IMR-90 (cell line): ENCODE results near the gene CNP. TPM values are rescaled to one million over a fixed set of nuclear protein-coding genes. Genes with fewer than 3 reads are reported as not detected.

Experiments
- ATAC-seq: fragments of 200-7000 bp; cut with Tn5 transposase; 2 replicates; pipeline ENCODE4 v1.9.1; 2020; ENCODE audit warnings: low read depth, mild to moderate bottlenecking, moderate library complexity
- BruUV-seq: library from RNA; stranded (reverse); fragments of 400-500 nt; replicated peaks from 2 replicates; lab custom pipeline; 2021; lab: Mats Ljungman, UMichigan
- CTCF ChIA-PET: fragments of 300-600 bp; formaldehyde crosslinking; extraction: SDS; loops from one replicate; lab custom pipeline; 2021; ENCODE audit warnings: antibody characterized with exemption; lab: Yijun Ruan, JAX
- POLR2A ChIA-PET: fragments of 300-600 bp; sonication (Branson Sonifier 250); formaldehyde crosslinking; loops from one replicate; lab custom pipeline; 2022; ENCODE audit warnings: antibody characterized with exemption; ENCODE audit not compliant: unreplicated experiment; lab: Charles Lee
- DNase-seq: peaks from one replicate; pipeline ENCODE4 v3.0.0; 2013
- H2AFZ ChIP-seq: replicated peaks from 2 replicates; pipeline ENCODE3; 2013; ENCODE audit warnings: low read length, mild to moderate bottlenecking; ENCODE audit not compliant: poor library complexity
- H2AK5ac ChIP-seq: 2 replicates; pipeline ENCODE4 v1.6.1; 2013; ENCODE audit warnings: low read depth, low read length, inconsistent platforms
- H2AK9ac ChIP-seq: replicated peaks from 2 replicates; pipeline ENCODE3; 2013; ENCODE audit warnings: mild to moderate bottlenecking, low read depth, low read length, moderate library complexity; ENCODE audit not compliant: poor library complexity
- H2BK120ac ChIP-seq: 2 replicates; pipeline ENCODE4 v1.6.1; 2013; ENCODE audit warnings: low read depth, low read length, inconsistent platforms
- H2BK15ac ChIP-seq: 3 replicates; pipeline ENCODE4 v1.6.1; 2013; ENCODE audit warnings: low read depth, low read length, inconsistent platforms
- H2BK20ac ChIP-seq: 2 replicates; pipeline ENCODE4 v1.6.1; 2013; ENCODE audit warnings: low read depth, mild to moderate bottlenecking, inconsistent platforms, low read length, moderate library complexity
- H2BK5ac ChIP-seq: 2 replicates; pipeline ENCODE4 v1.6.1; 2013; ENCODE audit warnings: mild to moderate bottlenecking, low read depth, low read length, inconsistent platforms; ENCODE audit not compliant: poor library complexity, severe bottlenecking
- H3K14ac ChIP-seq: replicated peaks from 2 replicates; pipeline ENCODE4 v1.6.1; 2013; ENCODE audit warnings: low read depth, low read length, inconsistent platforms
- H3K18ac ChIP-seq: 2 replicates; pipeline ENCODE4 v1.6.1; 2013; ENCODE audit warnings: low read depth, low read length, control low read depth
- H3K23ac ChIP-seq: 2 replicates; pipeline ENCODE4 v1.6.1; 2013; ENCODE audit warnings: low read depth, low read length, inconsistent platforms
- H3K27ac ChIP-seq: 2 replicates; pipeline ENCODE4 v1.5.1; 2013; ENCODE audit warnings: mild to moderate bottlenecking, control low read depth, low read length; ENCODE audit not compliant: insufficient read depth
- H3K27me3 ChIP-seq: 2 replicates; pipeline ENCODE4 v1.6.1; 2013; ENCODE audit warnings: low read length; ENCODE audit not compliant: control insufficient read depth, insufficient read depth
- H3K36me3 ChIP-seq: 2 replicates; pipeline ENCODE4 v1.6.1; 2013; ENCODE audit warnings: low read length, mixed read lengths; ENCODE audit not compliant: control insufficient read depth, insufficient read depth
- H3K4ac ChIP-seq: 2 replicates; pipeline ENCODE4 v1.6.1; 2013; ENCODE audit warnings: low read depth, low read length, inconsistent platforms
- H3K4me1 ChIP-seq: 2 replicates; pipeline ENCODE4 v1.6.1; 2013; ENCODE audit warnings: low read length, mixed read lengths; ENCODE audit not compliant: control insufficient read depth, insufficient read depth
- H3K4me2 ChIP-seq: 2 replicates; pipeline ENCODE4 v1.6.1; 2013; ENCODE audit warnings: low read depth, mild to moderate bottlenecking, control low read depth, low read length, moderate library complexity
- H3K4me3 ChIP-seq: 2 replicates; pipeline ENCODE4 v1.5.1; 2013; ENCODE audit warnings: low read depth, mild to moderate bottlenecking, control low read depth, low read length, moderate library complexity; ENCODE audit not compliant: insufficient read depth
- H3K56ac ChIP-seq: 2 replicates; pipeline ENCODE4 v1.6.1; 2013; ENCODE audit warnings: low read length, inconsistent platforms; ENCODE audit not compliant: insufficient read depth; ENCODE audit errors: extremely low read depth
- H3K79me1 ChIP-seq, 2 experiments: 2 replicates each; pipeline ENCODE4 v1.6.1; 2013; ENCODE audit warnings: low read length in 2 of 2, inconsistent platforms in 1 of 2, low read depth in 1 of 2
- H3K9ac ChIP-seq: 2 replicates; pipeline ENCODE4 v1.6.1; 2013; ENCODE audit warnings: low read depth, low read length, control low read depth
- H3K9me1 ChIP-seq: 2 replicates; pipeline ENCODE4 v1.6.1; 2013; ENCODE audit warnings: low read length, inconsistent platforms; ENCODE audit not compliant: insufficient read depth
- H3K9me3 ChIP-seq: 2 replicates; pipeline ENCODE4 v1.6.1; 2013; ENCODE audit warnings: low read length; ENCODE audit not compliant: control insufficient read depth, insufficient read depth
- H4K20me1 ChIP-seq: 2 replicates; pipeline ENCODE4 v1.6.1; 2013; ENCODE audit warnings: low read length, inconsistent platforms; ENCODE audit not compliant: insufficient read depth
- H4K5ac ChIP-seq: 2 replicates; pipeline ENCODE4 v1.6.1; 2013; ENCODE audit warnings: mild to moderate bottlenecking, low read depth, low read length, control low read depth
- H4K8ac ChIP-seq, 2 experiments: 2 replicates each; pipeline ENCODE4 v1.6.1; 2013; ENCODE audit warnings: low read depth in 2 of 2, low read length in 2 of 2, control low read depth in 1 of 2, inconsistent platforms in 1 of 2
- H4K91ac ChIP-seq: 2 replicates; pipeline ENCODE4 v1.6.1; 2013; ENCODE audit warnings: low read depth, low read length, inconsistent platforms; ENCODE audit not compliant: insufficient read depth
- FOS ChIP-seq: fragments of 150-350 bp; IDR thresholded peaks from 2 replicates; pipeline ENCODE4 v1.6.1; 2016; ENCODE audit warnings: low read depth, low read length
- MAZ ChIP-seq: IDR thresholded peaks from 2 replicates; pipeline ENCODE4 v1.6.1; 2012; ENCODE audit warnings: low read depth, mild to moderate bottlenecking, low read length, improper control_type of control experiment, moderate library complexity, borderline replicate concordance
- MXI1 ChIP-seq: IDR thresholded peaks from 2 replicates; pipeline ENCODE4 v1.6.1; 2012; ENCODE audit warnings: low read depth, mild to moderate bottlenecking, low read length, moderate library complexity, borderline replicate concordance
- POLR2A ChIP-seq: IDR thresholded peaks from 2 replicates; pipeline ENCODE4 v1.6.1; 2012; ENCODE audit warnings: mild to moderate bottlenecking, low read depth, low read length
- WGBS, 2 experiments: methylation state at CpG; one replicate each; pipeline versions ENCODE4 v1.1.5 to v1.1.7; 2013; ENCODE audit warnings: missing lambda C conversion rate in 2 of 2; ENCODE audit not compliant: insufficient read length in 1 of 2; ENCODE audit errors: extremely low coverage in 2 of 2; 5-methylcytosine and 5-hydroxymethylcytosine counted together
- dilution Hi-C: fragments of 300-500 bp; cut with HindIII; formaldehyde crosslinking; loops from one replicate; pipeline ENCODE4 v1.14.3; 2018; ENCODE audit warnings: low sequenced_read_pairs; ENCODE audit not compliant: unreplicated experiment
- in situ Hi-C: fragments of 300-500 bp; cut with MboI; formaldehyde crosslinking; loops from 3 replicates; pipeline ENCODE4 v1.14.3; 2019; ENCODE audit warnings: low sequenced_read_pairs, inconsistent platforms, mixed read lengths
- intact Hi-C: fragments of 100-400 bp; cut with micrococcal nuclease; formaldehyde crosslinking; loops from 2 replicates; pipeline ENCODE4 v1.10.0; 2022
- polyA plus RNA-seq, 3 experiments: library from polyadenylated mRNA; depleted of rRNA; stranded (reverse); fragments of >200 nt; gene quantifications; 2 replicates each; pipeline ENCODE4 v1.2.3, GENCODE V29; 2012; ENCODE audit warnings: low replicate concordance in 1 of 3
- total RNA-seq: library from RNA; depleted of rRNA; stranded (reverse); fragments of >200 nt; gene quantifications from 2 replicates; pipeline ENCODE4 v1.2.3, GENCODE V29; 2012

CNP gene
- total and polyA plus RNA-seq, 2 of the 4 experiments (the other 2 are of a cell fraction), result 45.5 to 46.4 TPM

DNA sequence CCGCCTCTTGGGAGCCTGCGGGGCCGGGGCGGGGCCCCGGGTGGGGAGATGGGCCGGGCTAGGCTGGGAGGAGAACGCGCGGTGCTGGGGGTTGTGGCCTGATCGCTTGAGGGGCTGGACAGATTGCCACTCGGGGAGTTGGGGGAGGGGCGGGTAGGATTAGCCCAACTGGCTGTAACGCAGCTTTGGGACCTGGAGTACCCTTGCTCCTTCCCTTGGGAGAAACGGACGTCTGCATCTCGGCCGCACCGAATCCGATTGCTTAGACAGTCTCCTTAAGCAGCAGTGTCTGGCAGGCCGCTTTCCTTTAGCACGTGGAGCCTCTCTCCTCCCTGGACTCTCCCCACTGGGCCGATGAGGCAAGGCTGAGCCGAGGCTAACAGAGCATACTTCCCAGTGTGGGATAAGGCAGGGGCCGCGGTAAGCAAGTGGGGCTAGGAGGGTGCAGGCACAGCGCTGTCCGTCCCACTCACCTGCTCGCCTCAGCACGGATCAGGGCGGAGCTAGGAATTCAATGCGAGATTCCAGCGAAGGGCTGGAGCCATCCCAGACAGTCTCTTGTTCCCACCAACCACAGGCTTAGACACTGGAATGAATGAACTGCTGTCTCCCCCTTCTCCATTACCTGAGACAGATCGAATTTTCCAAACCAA, 47.3 kb upstream of the CNP start:
- peak overlapping the region; percentile 90 for H2AFZ ChIP-seq
- ChIA-PET POLR2A (interaction anchor here (0.8 to 1.6 kb wide), 2 partner anchors 10 to 11 kb away, joined by 3 to 7 read pairs; partner anchors contain the start of gene ODAD4), CTCF (interaction anchor here (1.2 kb wide), 1 partner anchor 40 kb away, joined by 4 read pairs; no protein-coding TSS in a partner anchor)
- H3K27ac ChIP-seq, result peak overlapping the region; percentile 69
- peak overlapping the region; percentile 43 for H2AK9ac ChIP-seq
- ATAC-seq (peak; percentile 33), DNase-seq (no peak)
- H3K9me1 ChIP-seq, result peaks cover 23% of the 10 kb centered on the region
- H4K91ac ChIP-seq, result peak overlapping the region; percentile 72
- peak overlapping the region; percentile 31 for H3K4me3 ChIP-seq
- H4K5ac ChIP-seq, result peak overlapping the region; percentile 69
- H2BK20ac ChIP-seq, result peak overlapping the region; percentile 29; the same call in 1 of the 2 replicates
- peak overlapping the region; percentile 93 for H3K4ac ChIP-seq
- H3K9me3 ChIP-seq, result no peaks in the 10 kb centered on the region
- TF ChIP-seq MAZ (0 out of 2 replicates have a peak, but pooled peaks have one; percentile 74), FOS (no peak), POLR2A (no peak), MXI1 (peak; percentile 62; the same call in 1 of the 2 replicates)
- H3K56ac ChIP-seq, result peak overlapping the region; percentile 18; the same call in 1 of the 2 replicates
- intact Hi-C loops, result loop anchor here (1.0 kb wide), 2 partner anchors 9 to 11 kb away; partner anchors contain the start of gene ODAD4
- peak overlapping the region; percentile 8 for H3K23ac ChIP-seq
- H3K9ac ChIP-seq, result peak overlapping the region; percentile 52
- no peaks in the 10 kb centered on the region for H3K36me3 ChIP-seq
- 0 out of 2 replicates have a peak overlapping the region, but pooled peaks have one; percentile 1 for H3K18ac ChIP-seq
- H3K27me3 ChIP-seq, result no peaks in the 10 kb centered on the region
- H4K20me1 ChIP-seq, result peaks cover 41% of the 10 kb centered on the region
- H2BK5ac ChIP-seq, result peak overlapping the region; percentile 46
- H3K79me1 ChIP-seq, result peaks cover 0 to 47% of the 10 kb centered on the region in 2 experiments; a peak in 3 of 4 replicates
- in situ Hi-C loops, result no loop called here
- H2BK15ac ChIP-seq, result peak overlapping the region; percentile 49; the same call in 1 of the 3 replicates
- peak overlapping the region; percentile 93 for H3K14ac ChIP-seq
- peak overlapping the region; percentile 76; the same call in 1 of the 2 replicates for H2BK120ac ChIP-seq
- peak overlapping the region; percentile 76 for H3K4me2 ChIP-seq
- BruUV-seq, result no TSS peak
- peaks cover 23% of the 10 kb centered on the region for H3K4me1 ChIP-seq
- dilution Hi-C loops, result no loop called here
- peak overlapping the region; percentile 70 to 90 for H4K8ac ChIP-seq
- WGBS, 2 experiments, result 7% methylated on average over 12 of the region's 33 CpGs; no CpG with 5 or more reads in 1 of the 2 experiments
- peak overlapping the region; percentile 69 for H2AK5ac ChIP-seq
